Psoas muscle (tissue), 8 donors: ENCODE data around the gene CFB. TPM values are rescaled to one million over a fixed set of nuclear protein-coding genes. Genes with fewer than 3 reads are reported as not detected.
A peak's percentile ranks its signal among the peaks of the same experiment; 100 is the strongest.
"Not testable (repeated sequence)": the region's sequence is repeated elsewhere in the genome, so short reads cannot be mapped to it uniquely, and the experiment has no call there.

ENCODE experiments used
- ATAC-seq, 4 donors: fragments of 200-7000 bp; cut with Tn5 transposase; one replicate each; pipeline ENCODE4 v1.9.1; 2020; ENCODE audit warnings: moderate library complexity in 3 of 4, mild to moderate bottlenecking in 2 of 4
- DNase-seq, 2 donors: peaks; one replicate each; pipeline ENCODE4 v3.0.0-alpha.2; 2020
- H3K27ac ChIP-seq: fragments of 200-600 bp; one replicate; pipeline ENCODE4 v1.8.0; 2022
- H3K27me3 ChIP-seq, 3 donors: fragments of 200-600 bp in 1 of 3; one replicate each; pipeline versions ENCODE4 v1.6.1 to v1.8.0; 2013 to 2022; ENCODE audit warnings: low read length in 2 of 3, mild to moderate bottlenecking in 2 of 3, moderate library complexity in 1 of 3; ENCODE audit not compliant: insufficient read depth in 3 of 3
- H3K36me3 ChIP-seq, 2 donors: fragments of 200-600 bp in 1 of 2; one replicate each; pipeline versions ENCODE4 v1.6.1 to v1.8.0; 2013 to 2022; ENCODE audit warnings: low read depth in 1 of 2, mild to moderate bottlenecking in 1 of 2, moderate library complexity in 1 of 2; ENCODE audit not compliant: insufficient read depth in 1 of 2
- H3K4me1 ChIP-seq: fragments of 200-600 bp; one replicate; pipeline ENCODE4 v1.8.0; 2022
- H3K4me3 ChIP-seq: fragments of 200-600 bp; one replicate; pipeline ENCODE4 v1.8.0; 2022; ENCODE audit warnings: mild to moderate bottlenecking
- H3K9me3 ChIP-seq: fragments of 200-600 bp; one replicate; pipeline ENCODE4 v1.8.0; 2022
- whole genome bisulfite sequencing, 3 donors: extraction: QIAGEN DNeasy Blood & Tissue Kit; methylation state at CpG; one replicate each; pipeline versions ENCODE4 v1.1.6 to v1.1.7; 2013; 5-methylcytosine and 5-hydroxymethylcytosine counted together
- intact Hi-C, 2 donors: fragments of 100-400 bp; cut with DNase I; formaldehyde crosslinking; loops; one replicate each; pipeline versions ENCODE4 v1.11.0 to v1.14.2; 2022
- polyA plus RNA-seq, 3 donors: library from polyadenylated mRNA; stranded (reverse); fragments of 200-250 nt; gene quantifications; one replicate each; pipeline ENCODE4 v1.2.3, GENCODE V29; 2013
- total RNA-seq, 4 donors: library from RNA; stranded (reverse); fragmentation: NEBNext Ultra II Directional in 2 of 4; extraction: Animal tissue kit (Norgen Biotek cat#: 25700) in 2 of 4; gene quantifications; one replicate each; pipeline versions ENCODE4 v1.2.1 to v1.2.4, GENCODE V29; 2021 to 2023
- TF ChIP-seq, protein P1 (sequence below): fragments of 200-600 bp; IDR thresholded peaks from one replicate; pipeline ENCODE4 v1.8.0; 2022; ENCODE audit warnings: antibody characterized with exemption
- donor health status: healthy with polysubstance abuse.
- donor health status: DM: no; HTN: no; CAD: no; lungs with moderate emphysema.
- donor health status: Bipolar disorder and iron deficiency.
- donor health status: healthy.
- donor health status: DM: yes; HTN: yes; CAD: no.
- donor health status: DM: no; HTN: no; CAD: no.
- donor health status: DM: no; HTN: no; CAD: no.
- donor health status: DM: yes; HTN: yes; CAD: no.

CFB gene
- total and polyA plus RNA-seq, 7 donors = 1.6 to 5.8 (median 2.5) TPM

DNA sequence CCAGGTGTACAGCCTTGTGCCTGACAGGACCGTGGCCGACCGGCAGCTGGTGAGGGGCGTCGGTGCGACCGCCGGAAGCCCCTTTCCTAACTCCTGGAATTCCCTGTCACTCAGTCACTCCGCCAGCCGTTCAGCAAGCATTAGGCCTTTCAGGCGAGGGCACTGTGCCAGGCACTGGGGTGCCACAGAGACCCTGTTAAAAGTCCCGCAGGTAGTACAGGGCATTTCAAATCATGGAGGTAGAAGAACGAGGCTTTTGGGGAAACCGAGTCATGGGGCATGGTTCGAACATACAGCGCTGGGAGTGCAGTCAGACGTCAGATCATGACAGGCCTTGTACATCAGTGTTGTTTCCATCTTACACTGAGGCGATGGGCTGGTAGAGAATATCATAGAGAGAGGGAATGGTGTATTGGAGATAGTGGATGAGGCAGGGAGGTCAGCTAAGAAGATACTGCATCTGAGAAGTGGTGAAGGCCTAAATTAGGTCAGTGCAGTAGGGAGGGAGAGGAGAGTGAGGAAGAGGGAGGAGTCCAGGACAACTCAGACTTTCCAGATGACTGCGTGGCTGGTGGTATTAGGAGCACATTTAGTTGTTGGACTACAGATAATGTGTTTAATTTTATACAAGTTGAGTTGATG lies 26.9 kb downstream of the CFB start:
- no peaks in the 10 kb centered on the region for H3K9me3 ChIP-seq
- ATAC-seq (no peak), DNase-seq (no peak)
- TF ChIP-seq, protein P1, sequence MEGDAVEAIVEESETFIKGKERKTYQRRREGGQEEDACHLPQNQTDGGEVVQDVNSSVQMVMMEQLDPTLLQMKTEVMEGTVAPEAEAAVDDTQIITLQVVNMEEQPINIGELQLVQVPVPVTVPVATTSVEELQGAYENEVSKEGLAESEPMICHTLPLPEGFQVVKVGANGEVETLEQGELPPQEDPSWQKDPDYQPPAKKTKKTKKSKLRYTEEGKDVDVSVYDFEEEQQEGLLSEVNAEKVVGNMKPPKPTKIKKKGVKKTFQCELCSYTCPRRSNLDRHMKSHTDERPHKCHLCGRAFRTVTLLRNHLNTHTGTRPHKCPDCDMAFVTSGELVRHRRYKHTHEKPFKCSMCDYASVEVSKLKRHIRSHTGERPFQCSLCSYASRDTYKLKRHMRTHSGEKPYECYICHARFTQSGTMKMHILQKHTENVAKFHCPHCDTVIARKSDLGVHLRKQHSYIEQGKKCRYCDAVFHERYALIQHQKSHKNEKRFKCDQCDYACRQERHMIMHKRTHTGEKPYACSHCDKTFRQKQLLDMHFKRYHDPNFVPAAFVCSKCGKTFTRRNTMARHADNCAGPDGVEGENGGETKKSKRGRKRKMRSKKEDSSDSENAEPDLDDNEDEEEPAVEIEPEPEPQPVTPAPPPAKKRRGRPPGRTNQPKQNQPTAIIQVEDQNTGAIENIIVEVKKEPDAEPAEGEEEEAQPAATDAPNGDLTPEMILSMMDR = no peak
- H3K27ac ChIP-seq = peak overlapping the region; percentile 96
- 4 to 6% (median 4%) methylated on average over 19 of the region's 19 CpGs for WGBS, 3 donors
- intact Hi-C loops = no loop called here
- H3K4me1 ChIP-seq = peaks cover 19% of the 10 kb centered on the region
- H3K36me3 ChIP-seq = peaks cover 0 to 34% of the 10 kb centered on the region in 2 donors
- no peaks in the 10 kb centered on the region for H3K27me3 ChIP-seq
- H3K4me3 ChIP-seq = peak overlapping the region; percentile 95

DNA sequence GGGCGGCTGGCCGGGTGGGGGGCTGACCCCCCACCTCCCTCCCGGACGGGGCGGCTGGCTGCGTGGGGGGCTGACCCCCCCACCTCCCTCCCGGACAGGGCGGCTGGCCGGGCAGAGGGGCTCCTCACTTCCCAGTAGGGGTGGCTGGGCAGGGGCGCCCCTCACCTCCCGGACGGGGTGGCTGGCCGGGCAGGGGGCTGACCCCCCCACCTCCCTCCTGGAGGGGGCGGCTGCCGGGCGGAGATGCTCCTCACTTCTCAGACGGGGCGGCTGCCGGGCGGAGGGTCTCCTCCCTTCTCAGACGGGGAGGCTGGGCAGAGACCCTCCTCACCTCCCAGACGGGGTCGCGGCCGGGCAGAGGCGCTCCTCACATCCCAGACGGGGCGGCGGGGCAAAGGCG lies 30.2 kb downstream of the CFB start:
- peaks cover 14% of the 10 kb centered on the region for H3K4me1 ChIP-seq
- H3K27ac ChIP-seq, intact Hi-C loops, H3K4me3 ChIP-seq, H3K27me3 ChIP-seq, H3K9me3 ChIP-seq, ATAC-seq: not testable (repeated sequence)
- 90 to 98% (median 97%) methylated on average over 5 to 28 of the region's 30 CpGs for WGBS, 3 donors
- DNase-seq = peak in 1 of 2 donors; percentile 47
- H3K36me3 ChIP-seq = peaks cover 0 to 21% of the 10 kb centered on the region in 2 donors

GRCh38 chr6:31977816-31978431 lies 32.0 kb downstream of the CFB start:
- ATAC-seq (no peak), DNase-seq (no peak)
- H3K4me3 ChIP-seq = no peak overlapping the region
- TF ChIP-seq, protein P1 = no peak
- peaks cover 0 to 21% of the 10 kb centered on the region in 2 donors for H3K36me3 ChIP-seq
- H3K27ac ChIP-seq = no peak overlapping the region
- no peaks in the 10 kb centered on the region for H3K27me3 ChIP-seq
- 93 to 96% (median 94%) methylated on average over 12 of the region's 12 CpGs for WGBS, 3 donors
- H3K9me3 ChIP-seq = no peaks in the 10 kb centered on the region
- H3K4me1 ChIP-seq = peaks cover 7% of the 10 kb centered on the region
- intact Hi-C loops = no loop called here

DNA sequence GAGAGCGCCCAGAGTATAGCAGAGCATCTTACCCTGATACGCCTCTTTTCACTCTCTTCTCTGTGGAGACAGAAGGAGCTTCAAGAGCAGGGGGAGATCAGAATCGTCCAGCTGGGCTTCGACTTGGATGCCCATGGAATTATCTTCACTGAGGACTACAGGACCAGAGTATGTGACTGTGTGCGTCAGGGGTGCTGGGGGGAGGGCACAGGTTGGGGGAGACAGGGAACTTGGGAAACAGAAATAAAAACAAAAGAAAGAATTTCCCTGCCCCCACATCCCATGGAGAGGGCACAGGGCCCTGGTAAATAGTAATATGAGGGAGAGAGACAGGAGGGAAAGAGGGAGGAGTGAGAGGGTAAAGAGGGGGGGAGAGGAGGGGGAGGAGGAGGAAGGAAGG lies 32.9 kb downstream of the CFB start:
- Histone ChIP-seq H3K4me3 (no peak overlapping the region), H3K4me1 (no peaks in the 10 kb centered on the region), H3K36me3 (peaks cover 0 to 21% of the 10 kb centered on the region in 2 donors), H3K9me3 (no peaks in the 10 kb centered on the region), H3K27me3 (no peaks in the 10 kb centered on the region), H3K27ac (no peak overlapping the region)
- intact Hi-C loops = no loop called here
- no peak for DNase-seq
- ATAC-seq = no peak
- 81 to 96% (median 87%) methylated on average over 5 of the region's 5 CpGs for WGBS, 3 donors
- TF ChIP-seq, protein P1 = no peak

GRCh38 chr6:31979238-31979898 lies 33.5 kb downstream of the CFB start:
- 84 to 91% (median 85%) methylated on average over 3 of the region's 3 CpGs for WGBS, 3 donors
- no peak for ATAC-seq
- intact Hi-C loops = no loop called here

DNA sequence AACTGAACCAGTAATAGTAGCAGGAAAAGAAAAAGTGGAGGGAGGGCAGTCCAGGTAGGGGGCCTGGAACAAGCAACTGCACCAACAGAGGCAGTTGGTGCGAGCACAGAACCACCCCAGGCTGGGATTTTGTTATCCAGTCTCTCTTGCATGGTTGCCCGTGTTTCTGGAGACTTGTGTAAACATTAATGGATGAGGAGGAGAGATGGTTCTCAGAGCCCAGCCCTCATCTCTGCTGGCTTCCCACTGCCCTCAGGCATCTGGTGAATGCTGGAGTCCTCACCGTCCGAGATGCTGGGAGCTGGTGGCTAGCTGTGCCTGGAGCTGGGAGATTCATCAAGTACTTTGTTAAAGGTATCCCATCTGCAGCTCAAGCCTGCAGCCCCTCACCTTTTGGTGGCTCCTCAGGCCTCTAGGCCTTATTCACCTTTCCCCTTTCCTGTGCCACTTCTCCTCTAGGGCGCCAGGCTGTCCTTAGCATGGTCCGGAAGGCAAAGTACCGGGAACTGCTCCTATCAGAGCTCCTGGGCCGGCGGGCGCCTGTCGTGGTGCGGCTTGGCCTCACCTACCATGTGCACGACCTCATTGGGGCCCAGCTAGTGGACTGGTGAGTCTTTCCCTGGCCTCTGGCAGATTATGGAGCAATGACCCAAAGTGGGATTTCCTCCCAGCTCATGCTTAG lies 34.4 kb downstream of the CFB start:
- H3K4me1 ChIP-seq, intact Hi-C loops, H3K9me3 ChIP-seq, H3K27ac ChIP-seq, H3K4me3 ChIP-seq, H3K27me3 ChIP-seq, ATAC-seq: not testable (repeated sequence)
- peaks cover 0 to 13% of the 10 kb centered on the region in 2 donors for H3K36me3 ChIP-seq
- DNase-seq = peak in 1 of 2 donors; percentile 23
- 92 to 94% (median 93%) methylated on average over 11 to 13 of the region's 13 CpGs for whole genome bisulfite sequencing, 3 donors

More at GRCh38 chr6:31979238-31979898, 33.5 kb downstream of the CFB start:
- Histone ChIP-seq H3K4me3 (no peak overlapping the region), H3K4me1 (no peaks in the 10 kb centered on the region), H3K27ac (no peak overlapping the region), H3K27me3 (no peaks in the 10 kb centered on the region), H3K9me3 (no peaks in the 10 kb centered on the region), H3K36me3 (peaks cover 0 to 17% of the 10 kb centered on the region in 2 donors)
- TF ChIP-seq, protein P1 = no peak
- DNase-seq = no peak

DNA sequence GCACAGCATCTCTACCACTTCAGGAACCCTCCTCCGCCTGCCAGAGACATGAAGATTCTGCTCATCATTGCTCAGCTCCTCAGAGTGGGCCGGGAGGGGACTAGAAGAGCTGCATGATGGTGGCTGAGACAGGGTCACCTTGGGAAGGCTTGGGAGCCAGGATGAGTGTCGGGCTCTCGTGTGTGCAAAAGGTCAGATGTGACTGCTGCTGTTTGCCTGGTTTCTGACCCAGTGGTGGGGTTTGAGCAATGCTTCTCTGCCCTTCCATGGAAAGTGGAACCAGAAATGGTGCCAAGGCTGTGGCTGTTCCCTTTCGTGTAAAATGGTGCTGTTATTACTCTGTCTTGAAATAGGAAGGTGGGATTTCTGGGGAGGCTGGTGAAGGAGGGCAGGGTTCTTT lies 35.1 kb downstream of the CFB start:
- H3K4me3 ChIP-seq, intact Hi-C loops, DNase-seq, H3K4me1 ChIP-seq, H3K27me3 ChIP-seq, ATAC-seq, H3K27ac ChIP-seq, H3K9me3 ChIP-seq: not testable (repeated sequence)
- H3K36me3 ChIP-seq = peaks cover 0 to 13% of the 10 kb centered on the region in 2 donors
- WGBS, 3 donors = no CpG with 5 or more reads among the region's 5 CpGs
